Panc1 (cell line): Measurements from ENCODE around the gene PLA2G2E.
A peak's percentile ranks its signal among the peaks of the same experiment; 100 is the strongest.

Experiments
- CTCF ChIP-seq: fragments of 450-650 bp; IDR thresholded peaks from 2 replicates; pipeline ENCODE4 v1.5.1; 2017; ENCODE audit warnings: mild to moderate bottlenecking
- POLR2AphosphoS5 ChIP-seq: IDR thresholded peaks from 2 replicates; pipeline ENCODE4 v1.6.1; 2012; ENCODE audit warnings: mild to moderate bottlenecking, low read depth, low read length, moderate library complexity
- REST ChIP-seq, 2 experiments: IDR thresholded peaks; 2 replicates each; pipeline ENCODE4 v1.6.1; 2011 to 2012; ENCODE audit warnings: low read depth in 2 of 2, control low read depth in 1 of 2, low read length in 1 of 2, mild to moderate bottlenecking in 1 of 2, moderate library complexity in 1 of 2; ENCODE audit not compliant: insufficient read depth in 1 of 2
- SIN3A ChIP-seq: IDR thresholded peaks from 2 replicates; pipeline ENCODE4 v1.6.1; 2012; ENCODE audit warnings: low read depth, mild to moderate bottlenecking, low read length, moderate library complexity, borderline replicate concordance; ENCODE audit not compliant: insufficient read depth

- peak; percentile 91 for TF ChIP-seq CTCF
- TF ChIP-seq REST (IDR thresholded peaks at IDR 0.05; ENCODE audit: insufficient read depth in 1 of 2, low read depth in 2 of 2, low read length in 1 of 2) = no peak
- TF ChIP-seq SIN3A = no peak
- TF ChIP-seq POLR2AphosphoS5 = no peak
Measured at GRCh38 chr1:19918057-19918456, 5.4 kb downstream of the PLA2G2E start.
